Heart right ventricle (tissue), 16 donors: ENCODE measurements around the gene ECI1. TPM values are rescaled to one million over a fixed set of nuclear protein-coding genes. Genes with fewer than 3 reads are reported as not detected.

Experiments used
- ATAC-seq, 8 donors: fragments of 200-7000 bp; cut with Tn5 transposase; one replicate each; pipeline ENCODE4 v1.9.1; 2020; ENCODE audit warnings: mild to moderate bottlenecking in 8 of 8, moderate library complexity in 8 of 8, moderate number of reproducible peaks in 1 of 8
- DNase-seq, 2 donors: peaks; one replicate each; pipeline ENCODE4 v3.0.0-alpha.2; 2020
- H3K27ac ChIP-seq, 10 donors: fragments of 200-600 bp; sonication (generic) in 2 of 10; one replicate each; pipeline versions ENCODE4 v1.5.0 to v1.8.0; 2020 to 2022; ENCODE audit warnings: mild to moderate bottlenecking in 3 of 10
- H3K27me3 ChIP-seq, 7 donors: fragments of 200-600 bp; one replicate each; pipeline ENCODE4 v1.8.0; 2021 to 2022; ENCODE audit warnings: mild to moderate bottlenecking in 2 of 7
- H3K36me3 ChIP-seq, 9 donors: fragments of 200-600 bp; sonication (generic) in 1 of 9; one replicate each; pipeline versions ENCODE4 v1.5.0 to v1.8.0; 2020 to 2022; ENCODE audit warnings: mild to moderate bottlenecking in 2 of 9
- H3K4me1 ChIP-seq, 9 donors: fragments of 200-600 bp; sonication (generic) in 1 of 9; one replicate each; pipeline versions ENCODE4 v1.5.0 to v1.8.0; 2020 to 2022; ENCODE audit warnings: mild to moderate bottlenecking in 4 of 9
- H3K4me3 ChIP-seq, 10 donors: fragments of 200-600 bp; sonication (generic) in 2 of 10; one replicate each; pipeline versions ENCODE4 v1.5.0 to v1.8.0; 2020 to 2022; ENCODE audit warnings: mild to moderate bottlenecking in 7 of 10, moderate library complexity in 2 of 10
- H3K9me3 ChIP-seq, 11 donors: fragments of 200-600 bp in 10 of 11; sonication (generic) in 2 of 11; one replicate each; pipeline versions ENCODE4 v1.5.0 to v1.8.0; 2013 to 2022; ENCODE audit warnings: mild to moderate bottlenecking in 2 of 11, control low read depth in 1 of 11, moderate library complexity in 1 of 11
- CTCF ChIP-seq, 9 donors: fragments of 200-600 bp; sonication (generic) in 2 of 9; IDR thresholded peaks; one replicate each; pipeline versions ENCODE4 v1.5.0 to v1.8.0; 2021 to 2022; ENCODE audit warnings: antibody characterized with exemption in 9 of 9, mild to moderate bottlenecking in 5 of 9, moderate library complexity in 1 of 9
- WGBS, 2 donors: extraction: QIAGEN DNeasy Blood & Tissue Kit; methylation state at CpG; one replicate each; pipeline ENCODE4 v1.1.7; 2013; ENCODE audit warnings: inconsistent platforms in 1 of 2; 5-methylcytosine and 5-hydroxymethylcytosine counted together
- intact Hi-C, 10 donors: fragments of 100-400 bp; cut with DNase I; formaldehyde crosslinking; loops; one replicate each; pipeline versions ENCODE4 v1.11.1 to v1.14.2; 2022
- polyA plus RNA-seq, 2 donors: library from polyadenylated mRNA; stranded (reverse); fragments of 200-250 nt; gene quantifications; one replicate each; pipeline ENCODE4 v1.2.3, GENCODE V29; 2013
- total RNA-seq, 10 donors: library from RNA; stranded (reverse); fragmentation: NEBNext Ultra II Directional in 3 of 10; extraction: Animal tissue kit (Norgen Biotek cat#: 25700) in 3 of 10; gene quantifications; one replicate each; pipeline versions ENCODE4 v1.2.1 to v1.2.4, GENCODE V29; 2021 to 2023
- donor health status: Arrhythmogenic right ventricular cardiomyopathy.
- donor health status: ischemic (EF 13 %, LVEDD 7.1; RV severe dilation, severe dysfunction).
- donor health status: healthy with polysubstance abuse.
- donor health status: DM: no; HTN: yes; CAD: no.
- donor health status: DM: no; HTN: no; CAD: no.
- donor health status: ischemic (EF 25% LVEDD 6.9; RV normal size, moderate dysfunction).
- donor health status: ischemic (EF 25% LVEDD 5.7; RV mildly dilated, moderate dysfunction).
- donor health status: healthy.
- donor health status: DM: yes; HTN: yes; CAD: no.
- donor health status: Ischemic cardiomyopathy.
- donor health status: ischemic (EF 35%, LVEDD 5.7; RV mildly dilated, moderate dysfunction).
- donor health status: nonischemic (EF 11% LVEDD 7.7; RV severe dilation, severe dysfunction).
- donor health status: DM: yes; HTN: yes; CAD: no.
- donor health status: PGD.
- donor health status: ischemic (EF 29% LVEDD 5.4; RV normal size, mild dysfunction).
- donor health status: nonischemic (EF 23%, LVEDD 6.1; RV moderate dilation, normal function).

Gene ECI1
- total and polyA plus RNA-seq, 12 donors = 118 to 491 (median 155) TPM

GRCh38 chr16:2244926-2245795 is 6.2 kb downstream of the ECI1 start:
- H3K27me3 ChIP-seq = no peaks in the 10 kb centered on the region
- intact Hi-C loops = no loop called here
- peaks cover 0 to 16% (median 4%) of the 10 kb centered on the region in 9 donors for H3K4me1 ChIP-seq
- no peak overlapping the region for H3K4me3 ChIP-seq
- H3K9me3 ChIP-seq = no peaks in the 10 kb centered on the region
- TF ChIP-seq CTCF (IDR thresholded peaks at IDR 0.05) = no peak
- no peak overlapping the region for H3K27ac ChIP-seq
- ATAC-seq (no peak), DNase-seq (no peak)
- WGBS, 2 donors = 93 to 94% methylated on average over 30 of the region's 30 CpGs
- H3K36me3 ChIP-seq = peaks cover 0 to 90% (median 53%) of the 10 kb centered on the region in 9 donors

GRCh38 chr16:2244301-2244700 is 7.1 kb downstream of the ECI1 start:
- Histone ChIP-seq H3K27me3 (no peaks in the 10 kb centered on the region), H3K27ac (no peak overlapping the region), H3K9me3 (no peaks in the 10 kb centered on the region), H3K36me3 (peaks cover 0 to 95% (median 53%) of the 10 kb centered on the region in 9 donors), H3K4me3 (no peak overlapping the region), H3K4me1 (peaks cover 0 to 8% (median 0%) of the 10 kb centered on the region in 9 donors)
- ATAC-seq = peak in 3 of 8 donors; percentile 10 to 22 (median 11)
- TF ChIP-seq CTCF (IDR thresholded peaks at IDR 0.05) = no peak
- intact Hi-C loops = no loop called here
- DNase-seq = no peak
- WGBS, 2 donors = 76 to 78% methylated on average over 17 of the region's 17 CpGs

- intact Hi-C loops = no loop called here
- ATAC-seq (no peak), DNase-seq (no peak)
- peaks cover 0 to 93% (median 53%) of the 10 kb centered on the region in 9 donors for H3K36me3 ChIP-seq
- peaks cover 0 to 8% (median 0%) of the 10 kb centered on the region in 9 donors for H3K4me1 ChIP-seq
- H3K9me3 ChIP-seq = no peaks in the 10 kb centered on the region
- no peaks in the 10 kb centered on the region for H3K27me3 ChIP-seq
- H3K27ac ChIP-seq = no peak overlapping the region
- no peak for TF ChIP-seq CTCF (IDR thresholded peaks at IDR 0.05)
- no peak overlapping the region for H3K4me3 ChIP-seq
- 93 to 97% methylated on average over 11 of the region's 11 CpGs for WGBS, 2 donors
Measured at GRCh38 chr16:2243781-2244180, 7.6 kb downstream of the ECI1 start.

GRCh38 chr16:2243031-2243528 is 8.3 kb downstream of the ECI1 start:
- H3K4me1 ChIP-seq = peaks cover 0 to 10% (median under 1%) of the 10 kb centered on the region in 9 donors
- H3K27ac ChIP-seq = no peak overlapping the region
- no peak overlapping the region for H3K4me3 ChIP-seq
- no peaks in the 10 kb centered on the region for H3K9me3 ChIP-seq
- no peak for DNase-seq
- H3K36me3 ChIP-seq = peaks cover 0 to 86% (median 53%) of the 10 kb centered on the region in 9 donors
- 94 to 97% methylated on average over 19 of the region's 19 CpGs for WGBS, 2 donors
- no peak for ATAC-seq
- peaks cover 0 to 1% (median 0%) of the 10 kb centered on the region in 7 donors for H3K27me3 ChIP-seq
- no peak for TF ChIP-seq CTCF (IDR thresholded peaks at IDR 0.05)
- intact Hi-C loops = no loop called here
